Occipital lobe (tissue), 2 donors: ENCODE measurements around the gene SGPP1. TPM values are rescaled to one million over a fixed set of nuclear protein-coding genes. Genes with fewer than 3 reads are reported as not detected.
"Not testable (repeated sequence)": the region's sequence is repeated elsewhere in the genome, so short reads cannot be mapped to it uniquely, and the experiment has no call there.

Source experiments
- DNase-seq: peaks from one replicate; lab custom pipeline; 2025; lab: John Stamatoyannopoulos, UW
- total RNA-seq: library from RNA; depleted of rRNA; stranded (reverse); fragments of >200 nt; gene quantifications from one replicate; pipeline ENCODE4 v1.2.3, GENCODE V29; 2014

SGPP1 gene
- total RNA-seq, 1 donor from 2014 or later = 43.0 TPM

GRCh38 chr14:63673886-63674497 is 53.9 kb downstream of the SGPP1 start:
- no peak for DNase-seq

- DNase-seq = no peak
Observed at GRCh38 chr14:63673255-63673654, 54.6 kb downstream of the SGPP1 start.

GRCh38 chr14:63672417-63673180 is 55.3 kb downstream of the SGPP1 start:
- DNase-seq = no peak

GRCh38 chr14:63671987-63672386 is 55.9 kb downstream of the SGPP1 start:
- no peak for DNase-seq

- DNase-seq = no peak
Observed at GRCh38 chr14:63670692-63671091, 57.2 kb downstream of the SGPP1 start.

- no peak for DNase-seq
Observed at GRCh38 chr14:63666335-63666734, 61.5 kb downstream of the SGPP1 start.

GRCh38 chr14:63663428-63664341 is 64.2 kb downstream of the SGPP1 start:
- DNase-seq = no peak

- DNase-seq = no peak
Observed at GRCh38 chr14:63662776-63663175, 65.1 kb downstream of the SGPP1 start.

- not testable (repeated sequence) for DNase-seq
Observed at GRCh38 chr14:63661881-63662280, 66.0 kb downstream of the SGPP1 start.

GRCh38 chr14:63659726-63660125 is 68.1 kb downstream of the SGPP1 start:
- DNase-seq = peak; percentile 32

- DNase-seq = no peak
Observed at GRCh38 chr14:63656194-63656593, 71.7 kb downstream of the SGPP1 start.

GRCh38 chr14:63654936-63655335 is 72.9 kb downstream of the SGPP1 start:
- no peak for DNase-seq

GRCh38 chr14:63654346-63654745 is 73.5 kb downstream of the SGPP1 start:
- no peak for DNase-seq

- DNase-seq = no peak
Observed at GRCh38 chr14:63652406-63652805, 75.5 kb downstream of the SGPP1 start.

- DNase-seq = peak; percentile 17
Observed at GRCh38 chr14:63650256-63650952, 77.5 kb downstream of the SGPP1 start.

- no peak for DNase-seq
Observed at GRCh38 chr14:63647696-63648410, 80.0 kb downstream of the SGPP1 start.

GRCh38 chr14:63644741-63645140 is 83.1 kb downstream of the SGPP1 start:
- no peak for DNase-seq

- DNase-seq = no peak
Observed at GRCh38 chr14:63642656-63643382, 85.0 kb downstream of the SGPP1 start.

- peak; percentile 89 for DNase-seq
Observed at GRCh38 chr14:63642229-63642611, 85.6 kb downstream of the SGPP1 start.
